Lung (tissue), 12 donors: ENCODE measurements around the gene MICAL2. TPM values are rescaled to one million over a fixed set of nuclear protein-coding genes. Genes with fewer than 3 reads are reported as not detected.
A peak's percentile ranks its signal among the peaks of the same experiment; 100 is the strongest.
"Not testable (repeated sequence)": the region's sequence is repeated elsewhere in the genome, so short reads cannot be mapped to it uniquely, and the experiment has no call there.

Experiments used
- ATAC-seq: fragments of 200-7000 bp; cut with Tn5 transposase; one replicate; pipeline ENCODE4 v1.9.1; 2020; ENCODE audit warnings: moderate number of reproducible peaks; ENCODE audit not compliant: insufficient read depth, low FRiP score
- DNase-seq, 3 donors: peaks; one replicate each; pipeline ENCODE4 v3.0.0-alpha.2; 2013 to 2017
- H3K27ac ChIP-seq, 2 donors: one replicate each; pipeline ENCODE4 v1.5.1; 2013; ENCODE audit warnings: mild to moderate bottlenecking in 2 of 2, moderate library complexity in 2 of 2, control low read depth in 1 of 2, inconsistent platforms in 1 of 2, low read depth in 1 of 2, low read length in 1 of 2
- H3K27me3 ChIP-seq, 3 donors: one replicate each; pipeline ENCODE4 v1.5.1; 2013; ENCODE audit warnings: low read length in 2 of 3; ENCODE audit not compliant: control insufficient read depth in 3 of 3, insufficient read depth in 3 of 3
- H3K36me3 ChIP-seq, 4 donors: one replicate each; pipeline ENCODE4 v1.5.1; 2013; ENCODE audit warnings: low read length in 4 of 4, mild to moderate bottlenecking in 1 of 4, moderate library complexity in 1 of 4; ENCODE audit not compliant: control insufficient read depth in 4 of 4, insufficient read depth in 4 of 4
- H3K4me1 ChIP-seq, 5 donors: one replicate each; pipeline ENCODE4 v1.5.1; 2013; ENCODE audit warnings: low read length in 5 of 5, mild to moderate bottlenecking in 2 of 5, moderate library complexity in 1 of 5; ENCODE audit not compliant: control insufficient read depth in 5 of 5, insufficient read depth in 5 of 5
- H3K4me3 ChIP-seq: one replicate; pipeline ENCODE4 v1.5.1; 2013; ENCODE audit warnings: mild to moderate bottlenecking, control low read depth, moderate library complexity
- H3K9ac ChIP-seq, 2 donors: one replicate each; pipeline ENCODE4 v1.5.1; 2013; ENCODE audit warnings: low read length in 2 of 2, control low read depth in 1 of 2; ENCODE audit not compliant: insufficient read depth in 1 of 2
- H3K9me3 ChIP-seq, 4 donors: one replicate each; pipeline ENCODE4 v1.5.1; 2013; ENCODE audit warnings: low read length in 3 of 4, mild to moderate bottlenecking in 1 of 4, moderate library complexity in 1 of 4; ENCODE audit not compliant: control insufficient read depth in 4 of 4, insufficient read depth in 3 of 4
- whole genome bisulfite sequencing, 2 donors: extraction: QIAGEN DNeasy Blood & Tissue Kit; methylation state at CpG; one replicate each; pipeline ENCODE4 v1.1.7; 2013; 5-methylcytosine and 5-hydroxymethylcytosine counted together
- polyA plus RNA-seq, 2 donors: library from polyadenylated mRNA; stranded (reverse); fragments of 200-250 nt; gene quantifications; one replicate each; pipeline ENCODE4 v1.2.1, GENCODE V29; 2013
- total RNA-seq, 2 donors: library from RNA; depleted of rRNA in 1 of 2; stranded (reverse); fragments of >200 nt in 1 of 2; gene quantifications; one replicate each; pipeline ENCODE4 v1.2.1, GENCODE V29; 2014 to 2021
- TF ChIP-seq, protein P1 (sequence below): IDR thresholded peaks from 2 replicates; pipeline ENCODE4 v1.5.1; 2012; ENCODE audit warnings: mild to moderate bottlenecking; ENCODE audit errors: control extremely low read depth, extremely low read depth
- donor health status: control.
- donor health status: control.
- donor health status: Bipolar disorder and iron deficiency.
- donor health status: healthy.
- donor health status: DM: yes; HTN: yes; CAD: no.

The MICAL2 gene
- total and polyA plus RNA-seq, 4 donors = 38.2 to 218 (median 99.6) TPM

DNA sequence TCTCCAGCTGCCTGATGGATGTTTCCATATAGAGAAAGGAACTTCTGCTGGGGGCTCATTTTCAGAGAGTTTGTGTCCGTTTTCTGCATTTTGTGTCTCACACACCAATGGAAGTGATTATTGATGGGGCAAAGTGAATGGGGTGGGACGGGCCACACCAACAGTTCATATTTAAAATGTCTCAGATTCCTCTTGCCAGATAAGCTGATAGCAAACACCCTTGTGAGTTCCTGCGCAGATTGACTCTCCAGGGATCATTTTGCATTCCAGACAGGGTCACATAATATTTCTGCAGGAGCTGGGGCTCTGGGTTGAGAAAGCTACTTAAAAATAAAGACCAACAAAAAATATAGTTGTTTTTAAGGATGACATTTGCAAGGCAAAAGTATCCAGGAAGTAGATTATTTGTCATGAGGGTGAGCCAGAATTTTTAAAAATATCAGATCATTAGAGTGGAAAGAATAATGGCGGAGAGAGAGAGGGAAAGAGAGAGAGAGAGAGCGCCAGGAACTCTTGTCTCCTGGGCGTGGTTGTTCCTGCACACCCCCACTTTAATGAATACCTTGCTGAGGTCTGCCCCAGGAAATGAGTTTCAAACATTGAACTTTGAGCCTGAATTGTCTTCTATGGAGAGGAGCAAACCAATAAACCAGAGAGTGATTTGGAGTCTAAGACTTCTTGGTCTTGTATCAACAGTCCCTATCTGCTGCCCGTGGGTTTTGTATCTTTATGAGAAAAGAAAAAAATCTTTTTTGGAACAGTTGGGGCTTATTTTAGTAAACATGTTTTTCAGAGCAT lies 33.3 kb downstream of the MICAL2 start:
- no peak for ATAC-seq
- DNase-seq = no peak
- peaks cover 0 to 39% (median 19%) of the 10 kb centered on the region in 5 donors for H3K4me1 ChIP-seq

DNA sequence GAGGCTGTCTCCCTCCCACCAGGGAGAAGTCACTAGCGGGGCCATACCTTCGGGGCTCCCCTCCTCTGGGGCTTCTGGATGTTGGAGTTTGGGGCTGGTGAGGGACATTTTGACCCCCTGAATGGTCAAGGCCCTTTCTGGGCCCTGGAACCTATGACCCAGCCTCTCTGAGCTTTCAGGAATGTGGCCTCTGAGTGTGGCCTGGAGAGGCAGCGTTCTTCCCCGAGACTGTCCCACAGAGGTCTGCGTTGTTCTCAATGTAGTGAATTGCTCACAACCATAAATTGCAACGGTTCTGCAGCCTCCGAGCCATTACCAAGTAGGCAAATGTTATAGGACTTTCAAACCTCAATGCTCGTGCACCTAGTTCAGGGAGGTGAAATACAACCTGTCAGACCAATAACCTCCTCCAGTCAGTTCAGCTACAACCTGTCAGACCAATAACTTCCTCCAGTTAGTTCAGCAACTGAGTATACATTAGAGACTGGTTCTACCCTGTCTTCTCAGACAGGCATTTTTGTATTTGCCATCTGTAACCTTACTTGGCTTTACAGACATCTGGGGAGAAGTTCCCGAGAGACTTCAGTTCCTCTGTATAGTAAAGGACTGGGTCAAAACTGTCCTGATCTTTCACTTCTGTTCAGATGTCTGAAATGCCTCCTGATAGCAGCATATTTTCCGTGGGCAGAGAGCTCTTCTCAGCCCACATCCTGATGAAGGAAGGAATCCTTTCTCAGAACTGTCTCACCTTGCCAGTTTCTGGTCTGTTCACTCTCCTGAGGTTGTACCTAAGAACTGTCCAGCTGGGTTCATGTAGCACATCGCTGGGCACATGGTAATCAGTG lies 34.2 kb downstream of the MICAL2 start:
- H3K36me3 ChIP-seq = peaks cover 0 to 2% (median 0%) of the 10 kb centered on the region in 4 donors
- 79 to 80% methylated on average over 11 of the region's 11 CpGs for WGBS, 2 donors
- H3K4me3 ChIP-seq = no peak overlapping the region
- ATAC-seq (no peak), DNase-seq (no peak)
- H3K27me3 ChIP-seq = no peaks in the 10 kb centered on the region
- H3K27ac ChIP-seq = peak overlapping the region; percentile 37 to 79
- peaks cover 0 to 37% (median 19%) of the 10 kb centered on the region in 5 donors for H3K4me1 ChIP-seq
- H3K9me3 ChIP-seq = no peaks in the 10 kb centered on the region
- H3K9ac ChIP-seq = no peak overlapping the region
- TF ChIP-seq, protein P1, sequence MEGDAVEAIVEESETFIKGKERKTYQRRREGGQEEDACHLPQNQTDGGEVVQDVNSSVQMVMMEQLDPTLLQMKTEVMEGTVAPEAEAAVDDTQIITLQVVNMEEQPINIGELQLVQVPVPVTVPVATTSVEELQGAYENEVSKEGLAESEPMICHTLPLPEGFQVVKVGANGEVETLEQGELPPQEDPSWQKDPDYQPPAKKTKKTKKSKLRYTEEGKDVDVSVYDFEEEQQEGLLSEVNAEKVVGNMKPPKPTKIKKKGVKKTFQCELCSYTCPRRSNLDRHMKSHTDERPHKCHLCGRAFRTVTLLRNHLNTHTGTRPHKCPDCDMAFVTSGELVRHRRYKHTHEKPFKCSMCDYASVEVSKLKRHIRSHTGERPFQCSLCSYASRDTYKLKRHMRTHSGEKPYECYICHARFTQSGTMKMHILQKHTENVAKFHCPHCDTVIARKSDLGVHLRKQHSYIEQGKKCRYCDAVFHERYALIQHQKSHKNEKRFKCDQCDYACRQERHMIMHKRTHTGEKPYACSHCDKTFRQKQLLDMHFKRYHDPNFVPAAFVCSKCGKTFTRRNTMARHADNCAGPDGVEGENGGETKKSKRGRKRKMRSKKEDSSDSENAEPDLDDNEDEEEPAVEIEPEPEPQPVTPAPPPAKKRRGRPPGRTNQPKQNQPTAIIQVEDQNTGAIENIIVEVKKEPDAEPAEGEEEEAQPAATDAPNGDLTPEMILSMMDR = no peak

More for the DNA sequence above, 33.3 kb downstream of the MICAL2 start:
- Histone ChIP-seq H3K9ac (no peak overlapping the region), H3K27ac (peak overlapping the region; percentile 37 to 79), H3K27me3 (no peaks in the 10 kb centered on the region), H3K36me3 (peaks cover 0 to 2% (median 0%) of the 10 kb centered on the region in 4 donors), H3K9me3 (no peaks in the 10 kb centered on the region), H3K4me3 (no peak overlapping the region)
- WGBS, 2 donors = 55 to 80% methylated on average over 7 of the region's 7 CpGs
- TF ChIP-seq, protein P1 = no peak

DNA sequence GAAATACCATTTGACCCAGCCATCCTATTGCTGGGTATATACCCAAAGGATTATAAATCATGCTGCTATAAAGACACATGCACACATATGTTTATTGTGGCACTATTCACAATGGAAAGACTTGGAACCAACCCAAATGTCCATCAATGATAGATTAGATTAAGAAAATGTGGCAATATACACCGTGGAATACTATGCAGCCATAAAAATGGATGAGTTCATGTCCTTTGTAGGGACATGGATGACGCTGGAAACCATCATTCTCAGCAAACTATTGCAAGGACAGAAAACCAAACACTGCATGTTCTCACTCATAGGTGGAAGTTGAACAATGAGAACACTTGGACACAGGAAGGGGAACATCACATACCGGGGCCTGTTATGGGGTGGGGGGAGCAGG lies 36.3 kb downstream of the MICAL2 start:
- 96 to 97% methylated on average over 2 of the region's 3 CpGs for WGBS, 2 donors
- not testable (repeated sequence) for ATAC-seq, H3K9ac ChIP-seq, DNase-seq, H3K36me3 ChIP-seq, H3K27me3 ChIP-seq, H3K9me3 ChIP-seq, H3K4me3 ChIP-seq, H3K27ac ChIP-seq
- peaks cover 0 to 36% (median 19%) of the 10 kb centered on the region in 5 donors for H3K4me1 ChIP-seq

DNA sequence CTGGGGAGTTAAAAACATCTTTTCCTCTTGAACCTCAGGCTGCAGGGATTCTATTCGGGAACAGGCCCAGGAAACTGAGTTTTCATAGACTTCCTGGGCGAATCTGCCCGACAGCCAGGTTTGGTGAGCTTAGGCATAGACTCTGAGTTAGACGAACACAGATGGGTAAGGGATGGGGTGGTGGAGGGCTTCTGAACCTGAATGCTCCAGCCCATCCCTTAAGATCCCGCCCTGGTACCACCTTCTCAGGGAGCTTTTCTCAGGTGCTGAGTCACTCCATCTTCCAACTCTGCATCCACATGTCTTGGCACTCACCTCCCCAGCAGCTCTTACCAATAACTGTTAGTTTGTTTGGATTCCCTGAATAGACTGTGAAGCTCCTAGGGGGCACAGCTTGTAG lies 37.4 kb downstream of the MICAL2 start:
- WGBS, 2 donors = 76 to 98% methylated on average over 5 of the region's 5 CpGs
- H3K4me1 ChIP-seq = peaks cover 0 to 33% (median 13%) of the 10 kb centered on the region in 5 donors
- peaks cover 0 to 2% (median 0%) of the 10 kb centered on the region in 4 donors for H3K9me3 ChIP-seq
- no peak for DNase-seq
- TF ChIP-seq, protein P1 = no peak
- H3K36me3 ChIP-seq = peaks cover 0 to 2% (median 0%) of the 10 kb centered on the region in 4 donors
- no peak for ATAC-seq
- no peak overlapping the region for H3K9ac ChIP-seq
- no peak overlapping the region for H3K27ac ChIP-seq
- no peak overlapping the region for H3K4me3 ChIP-seq
- no peaks in the 10 kb centered on the region for H3K27me3 ChIP-seq
